NCI-H2029 (cell line): ENCODE results near the gene LITAF.
"Not testable (repeated sequence)": the region's sequence is repeated elsewhere in the genome, so short reads cannot be mapped to it uniquely, and the experiment has no call there.

Experiments
- DNase-seq: peaks from one replicate; lab custom pipeline; 2025; lab: John Stamatoyannopoulos, UW

The LITAF gene

DNA sequence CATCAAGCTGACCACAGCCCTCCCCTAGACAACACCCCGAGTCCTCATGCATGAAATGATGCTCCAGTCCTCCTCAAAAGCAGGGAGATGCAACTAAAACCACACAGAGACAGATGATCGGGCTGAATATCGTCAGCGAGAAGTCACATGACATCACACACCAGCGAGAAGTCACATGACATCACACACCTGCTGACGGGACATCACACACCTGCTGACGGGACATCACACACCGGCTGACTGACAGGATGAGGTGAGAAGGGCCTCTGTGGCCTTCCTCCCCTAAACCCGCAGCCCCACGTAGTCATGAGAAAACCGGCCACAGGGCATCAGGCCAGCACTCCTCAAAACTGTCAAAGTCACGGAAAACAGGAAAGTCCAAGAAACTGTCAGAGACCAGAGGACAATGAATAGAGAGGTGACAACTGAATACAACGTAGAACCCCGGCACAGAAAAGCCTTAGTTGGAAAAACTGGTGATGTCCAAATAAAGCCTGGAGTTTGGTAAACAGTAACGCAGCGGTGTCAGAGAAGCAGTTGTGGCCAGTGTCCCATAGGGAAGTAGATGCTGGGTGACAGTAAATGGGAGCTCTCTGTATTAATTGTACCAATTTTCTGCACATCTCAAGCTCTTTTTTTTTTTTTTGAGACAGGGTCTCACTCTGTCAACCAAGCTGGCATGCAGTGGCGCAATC is 14.3 kb downstream of the LITAF start:
- no peak for DNase-seq

DNA sequence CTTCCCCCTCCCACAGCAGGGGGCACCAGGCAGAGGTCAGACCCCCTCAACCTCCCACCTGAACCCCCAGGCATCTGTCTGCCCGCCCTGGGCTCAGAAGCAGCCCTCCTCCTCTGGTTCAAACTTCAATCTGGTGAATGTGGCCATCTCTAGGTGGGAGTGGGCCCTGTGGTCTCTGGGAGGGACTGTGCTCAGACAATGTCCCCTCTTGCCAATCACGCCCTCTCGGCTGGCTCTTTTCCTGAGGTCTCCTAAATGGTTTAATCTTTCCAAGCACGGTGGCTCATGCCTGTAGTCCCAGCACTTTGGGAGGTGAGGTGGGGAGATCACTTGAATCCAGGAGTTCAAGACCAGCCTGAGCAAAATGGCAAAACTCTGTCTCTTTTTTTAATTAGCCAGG is 15.2 kb downstream of the LITAF start:
- DNase-seq: no peak

DNA sequence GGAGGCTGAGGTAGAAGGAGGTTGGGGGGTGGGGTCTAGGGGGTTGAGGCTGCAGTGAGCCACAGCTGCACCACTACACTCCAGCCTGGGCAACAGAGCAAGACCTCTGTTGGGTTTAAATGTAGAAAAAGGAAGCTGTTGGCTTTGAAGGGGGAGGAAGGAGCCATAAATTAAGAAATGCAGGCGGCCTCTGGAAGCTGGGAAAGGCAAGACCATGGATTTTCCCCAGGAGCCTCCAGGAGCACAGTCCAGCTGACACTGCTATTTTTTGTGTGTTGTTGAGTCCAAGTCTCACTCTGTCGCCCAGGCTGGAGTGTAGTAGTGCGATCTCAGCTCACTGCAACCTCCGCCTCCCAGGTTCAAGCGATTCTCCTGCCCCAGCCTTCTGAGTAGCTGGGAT is 15.9 kb downstream of the LITAF start:
- no peak for DNase-seq

DNA sequence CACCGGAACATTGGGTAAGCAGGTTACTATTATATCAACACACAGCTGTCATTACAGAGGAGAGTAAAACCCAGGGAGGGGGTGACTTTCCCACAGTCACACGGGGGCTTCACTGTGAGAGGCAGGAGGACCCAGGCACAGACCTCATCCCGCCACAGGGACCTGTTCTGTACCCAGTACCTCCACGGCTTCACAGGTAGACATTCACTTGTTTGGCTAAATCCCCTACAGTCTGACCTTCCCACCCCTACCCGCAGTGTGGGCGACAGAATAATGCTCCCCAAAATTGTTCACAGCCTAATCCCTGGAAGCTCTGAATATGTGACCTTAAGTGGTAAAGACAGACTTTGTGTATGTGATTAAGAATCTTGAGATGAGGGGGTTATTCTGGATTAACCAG is 16.5 kb downstream of the LITAF start:
- no peak for DNase-seq

DNA sequence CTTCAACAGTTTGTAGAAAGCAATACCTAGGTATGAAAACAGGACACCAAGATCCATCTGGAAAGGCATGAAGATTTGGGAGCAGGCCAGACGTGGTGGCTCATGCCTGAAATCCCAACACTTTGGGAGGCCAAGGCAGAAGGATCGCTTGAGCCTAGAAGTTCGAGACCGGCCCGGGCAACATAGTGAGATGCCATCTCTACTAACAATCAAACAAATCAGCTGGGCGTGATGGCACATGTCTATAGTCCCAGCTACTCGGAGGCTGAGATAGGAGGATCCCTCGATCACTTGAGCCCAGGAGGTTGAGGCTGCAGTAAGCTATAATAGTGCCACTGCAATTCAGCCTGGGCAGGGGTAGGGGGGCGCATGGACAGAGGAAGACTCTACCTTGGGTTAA is 20.3 kb downstream of the LITAF start:
- DNase-seq: no peak

DNA sequence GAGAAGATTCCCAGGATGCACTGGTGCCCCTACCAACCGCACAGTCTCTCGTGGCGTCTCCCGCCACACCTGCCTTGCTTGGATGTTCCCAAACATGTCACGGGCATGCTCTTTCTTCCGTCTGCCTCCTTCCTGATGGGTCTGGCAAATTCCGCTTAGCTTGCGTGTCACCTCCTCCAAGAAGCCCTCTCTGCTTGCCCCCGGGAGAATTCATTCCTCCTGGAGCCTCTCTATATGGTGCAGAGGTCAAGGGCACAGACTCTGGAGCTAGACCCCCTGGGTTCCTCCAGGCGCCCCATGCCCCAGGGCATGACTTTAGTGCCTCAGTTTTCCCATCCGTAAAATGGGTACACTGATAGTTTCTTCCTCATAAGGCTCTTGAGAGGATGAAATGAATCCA is 21.1 kb downstream of the LITAF start:
- DNase-seq: no peak

DNA sequence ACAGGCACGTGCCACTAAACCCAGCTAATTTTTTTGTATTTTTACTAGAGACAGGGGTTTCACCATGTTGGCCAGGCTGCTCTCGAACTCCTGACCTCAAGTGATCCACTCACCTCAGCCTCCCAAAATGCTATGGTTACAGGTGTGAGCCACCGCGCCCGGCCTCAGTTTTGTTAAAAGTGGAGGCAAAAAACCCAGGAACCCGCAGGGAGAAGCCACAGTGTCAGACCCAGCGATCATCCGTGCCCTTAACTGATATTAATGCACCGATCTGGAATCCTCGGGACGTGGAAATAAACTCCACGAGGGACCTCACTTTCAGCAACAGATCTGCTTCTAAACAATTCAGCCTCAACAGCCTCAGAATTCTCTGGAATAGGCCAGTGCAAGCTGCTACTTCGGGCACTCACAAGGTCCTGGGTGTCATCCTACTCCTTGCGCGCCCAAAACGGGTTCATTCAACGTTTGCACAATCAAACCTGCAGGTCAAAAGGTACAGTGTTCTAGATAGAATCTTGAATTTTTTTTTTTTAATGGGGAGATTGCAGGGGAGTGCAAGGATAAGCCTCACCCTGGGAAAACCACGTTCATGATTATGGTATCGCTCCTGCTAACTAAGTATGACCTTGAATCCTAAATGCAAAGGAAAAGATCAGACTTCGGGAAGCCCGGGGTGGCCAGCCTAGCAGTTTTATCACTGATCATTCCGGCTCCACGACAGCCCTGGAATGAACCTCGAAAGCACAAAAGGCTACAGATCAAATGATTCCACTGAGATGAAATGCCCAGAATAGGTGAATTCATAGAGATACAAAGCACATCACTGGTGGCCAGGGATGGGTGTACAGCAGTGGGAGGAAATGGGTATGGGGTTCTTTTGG is 22.4 kb downstream of the LITAF start:
- no peak for DNase-seq

DNA sequence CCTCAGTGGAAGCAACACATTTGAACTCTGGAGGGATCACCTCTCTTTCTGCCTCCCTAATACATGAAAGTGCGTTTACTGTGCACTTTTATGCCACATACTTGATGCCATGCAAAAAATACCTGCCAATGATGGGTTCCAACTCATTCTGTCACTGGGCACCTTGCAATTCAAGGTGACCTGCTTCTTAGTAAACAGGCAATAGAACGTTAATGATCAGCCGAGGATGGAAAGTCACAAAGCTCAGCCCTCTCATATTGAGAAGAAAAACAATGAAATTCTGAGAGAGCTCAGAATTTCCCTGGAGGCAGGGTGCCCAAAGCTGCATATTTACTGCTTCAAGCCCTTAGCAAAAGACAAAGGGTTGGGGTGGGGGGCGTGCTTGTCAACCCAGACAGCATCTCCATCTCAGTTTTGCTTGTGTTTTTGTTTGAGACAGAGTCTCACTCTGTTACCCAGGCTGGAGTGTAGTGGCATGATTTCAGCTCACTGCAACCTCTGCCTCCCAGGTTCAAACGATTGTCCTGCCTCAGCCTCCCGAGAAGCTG is 23.2 kb downstream of the LITAF start:
- no peak for DNase-seq

DNA sequence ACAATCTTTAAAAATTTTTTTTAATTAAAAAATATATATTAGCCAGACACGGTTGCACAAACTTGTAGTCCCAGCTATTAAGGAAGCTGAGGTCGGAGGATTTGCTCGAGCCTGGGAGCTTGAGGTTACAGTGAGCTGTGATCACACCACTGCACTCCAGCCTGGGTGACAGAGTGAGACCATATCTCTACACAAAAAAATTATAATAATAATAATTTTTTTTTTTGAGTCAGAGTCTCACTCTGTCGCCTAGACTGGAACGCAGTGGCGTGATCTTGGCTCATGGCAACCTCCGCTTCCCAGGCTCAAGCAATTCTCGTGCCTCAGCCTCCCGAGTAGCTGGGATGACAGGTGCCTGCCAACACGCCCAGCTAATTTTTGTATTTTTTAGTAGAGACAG is 23.8 kb downstream of the LITAF start:
- no peak for DNase-seq

DNA sequence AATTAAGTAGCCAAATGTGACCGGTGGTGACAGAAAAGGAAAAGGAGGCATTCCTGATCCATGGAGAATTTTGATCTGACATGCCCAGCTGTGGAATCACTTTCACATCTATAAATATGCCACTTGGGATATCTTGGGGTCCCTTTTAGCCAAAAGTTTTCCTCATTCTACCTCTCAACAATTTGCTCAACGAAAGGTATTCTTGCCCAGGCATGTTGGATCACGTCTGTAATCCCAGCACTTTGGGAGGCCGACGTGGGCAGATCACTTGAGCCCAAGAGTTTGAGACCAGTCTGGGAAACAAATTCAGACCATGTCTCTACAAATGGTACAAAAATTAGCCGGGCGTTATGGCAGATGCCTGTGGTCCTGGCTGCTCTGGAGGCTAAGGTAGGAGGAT is 24.3 kb downstream of the LITAF start:
- no peak for DNase-seq

DNA sequence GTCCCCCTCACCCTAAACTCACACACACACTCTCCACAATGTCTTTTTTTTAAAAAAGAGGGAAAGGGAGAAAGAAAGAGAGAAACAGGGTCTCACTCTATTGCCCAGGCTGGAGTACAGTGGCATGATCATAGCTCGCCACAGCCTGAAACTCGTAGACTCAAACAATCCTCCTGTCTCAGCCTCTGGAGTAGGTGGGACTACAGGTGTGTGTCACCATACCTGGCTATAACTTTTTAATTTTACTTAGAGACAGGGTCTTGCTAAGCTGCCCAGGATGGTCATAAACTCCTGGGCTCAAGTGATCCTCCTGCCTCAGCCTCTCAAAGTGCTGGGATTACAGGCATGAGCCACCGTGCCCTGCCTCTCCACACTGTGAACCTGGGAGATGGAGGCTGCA is 24.9 kb downstream of the LITAF start:
- DNase-seq: no peak

DNA sequence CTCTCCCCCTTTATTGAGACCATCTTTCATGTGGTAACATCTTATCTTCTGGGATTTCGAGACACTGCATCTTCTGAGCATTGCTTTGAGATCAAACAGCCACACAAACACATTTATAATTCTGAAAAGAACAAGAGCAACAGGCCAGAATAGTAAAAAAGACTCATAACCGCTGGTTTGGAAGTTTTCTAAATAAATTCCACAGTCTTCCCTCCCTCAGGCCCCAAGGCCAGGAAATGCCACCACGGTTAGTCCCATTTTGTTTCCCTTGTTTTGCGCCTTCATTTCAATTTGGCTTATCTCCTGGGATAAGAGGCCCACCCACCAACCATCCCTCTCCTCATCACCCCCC is 25.3 kb downstream of the LITAF start:
- DNase-seq: no peak

DNA sequence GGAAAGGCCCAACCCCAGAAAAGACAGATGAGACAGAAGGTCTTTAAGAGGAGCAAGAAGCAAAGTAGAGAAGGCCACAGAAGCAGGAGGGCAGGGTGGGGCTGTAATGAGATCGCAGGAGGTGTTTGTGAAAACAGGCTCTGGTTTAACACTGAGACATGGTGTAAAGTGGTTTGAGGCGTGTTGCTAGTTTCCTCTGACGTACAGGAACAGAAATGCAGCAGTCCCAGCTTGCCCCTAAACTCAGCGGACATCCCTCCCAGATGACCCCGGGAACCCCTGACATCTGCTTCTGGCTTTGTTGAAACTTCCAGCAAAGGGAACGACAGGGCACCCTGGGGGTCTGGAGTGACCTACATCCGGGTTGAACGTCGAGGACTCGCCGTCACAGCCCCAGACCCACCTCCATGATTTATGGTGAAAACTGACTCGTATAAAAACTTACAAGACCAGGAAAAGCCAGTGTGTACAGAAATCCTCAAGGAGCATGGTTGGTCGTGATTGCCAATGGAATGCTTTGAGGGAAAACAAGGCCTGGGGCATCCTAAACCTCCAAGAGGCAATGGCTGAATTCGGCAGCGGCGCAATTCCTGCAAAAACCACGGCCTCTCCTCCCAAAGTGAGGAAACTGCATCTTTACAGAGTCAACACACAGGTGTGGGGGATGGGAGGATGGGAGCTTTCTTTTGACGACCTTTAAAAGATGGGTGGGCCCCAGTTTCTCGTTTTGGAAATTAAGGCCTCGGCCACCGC is 25.8 kb downstream of the LITAF start:
- no peak for DNase-seq

DNA sequence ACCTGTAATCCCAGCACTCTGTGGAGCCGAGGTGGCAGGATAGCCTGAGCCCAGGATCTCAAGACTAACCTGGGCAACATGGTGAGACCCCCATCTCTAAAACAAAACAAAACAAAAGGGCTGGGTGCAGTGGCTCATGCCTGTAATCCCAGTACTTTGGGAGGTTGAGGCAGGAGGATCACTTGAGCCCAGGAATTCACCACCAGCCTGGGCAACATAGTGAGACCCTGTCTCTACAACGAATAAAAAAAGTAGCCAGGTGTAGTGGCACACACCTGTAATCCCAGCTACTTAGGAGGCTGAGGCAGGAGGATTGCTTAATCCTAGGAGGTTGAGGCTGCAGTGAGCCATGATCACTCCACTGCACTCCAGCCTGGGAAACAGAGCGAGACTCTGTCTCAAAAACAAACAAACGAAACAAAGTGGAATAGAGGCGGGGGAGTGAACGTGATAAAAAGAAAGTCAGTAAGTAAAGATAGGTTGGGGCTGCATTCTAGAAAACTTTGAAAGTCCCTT is 28.4 kb downstream of the LITAF start:
- DNase-seq: not testable (repeated sequence)

DNA sequence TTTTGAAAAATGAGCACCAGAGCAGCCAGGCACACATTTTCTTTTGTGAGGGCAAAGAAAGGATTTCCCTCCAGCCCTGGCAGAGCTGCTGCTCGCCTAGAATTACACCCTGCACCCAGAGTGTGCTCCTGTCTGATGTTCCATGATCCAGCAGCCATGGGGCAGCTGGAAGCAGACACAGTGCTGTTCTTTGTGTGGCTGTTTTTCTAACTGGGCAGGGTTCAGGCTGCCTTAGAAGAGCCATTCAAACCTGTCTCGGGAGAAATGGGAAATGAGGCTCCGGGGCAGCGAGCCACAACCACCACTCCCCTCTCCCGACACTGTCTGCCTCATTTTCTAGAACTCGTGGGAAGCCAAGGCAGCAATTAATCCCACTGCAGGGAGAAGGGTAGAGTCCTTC is 28.9 kb downstream of the LITAF start:
- no peak for DNase-seq

DNA sequence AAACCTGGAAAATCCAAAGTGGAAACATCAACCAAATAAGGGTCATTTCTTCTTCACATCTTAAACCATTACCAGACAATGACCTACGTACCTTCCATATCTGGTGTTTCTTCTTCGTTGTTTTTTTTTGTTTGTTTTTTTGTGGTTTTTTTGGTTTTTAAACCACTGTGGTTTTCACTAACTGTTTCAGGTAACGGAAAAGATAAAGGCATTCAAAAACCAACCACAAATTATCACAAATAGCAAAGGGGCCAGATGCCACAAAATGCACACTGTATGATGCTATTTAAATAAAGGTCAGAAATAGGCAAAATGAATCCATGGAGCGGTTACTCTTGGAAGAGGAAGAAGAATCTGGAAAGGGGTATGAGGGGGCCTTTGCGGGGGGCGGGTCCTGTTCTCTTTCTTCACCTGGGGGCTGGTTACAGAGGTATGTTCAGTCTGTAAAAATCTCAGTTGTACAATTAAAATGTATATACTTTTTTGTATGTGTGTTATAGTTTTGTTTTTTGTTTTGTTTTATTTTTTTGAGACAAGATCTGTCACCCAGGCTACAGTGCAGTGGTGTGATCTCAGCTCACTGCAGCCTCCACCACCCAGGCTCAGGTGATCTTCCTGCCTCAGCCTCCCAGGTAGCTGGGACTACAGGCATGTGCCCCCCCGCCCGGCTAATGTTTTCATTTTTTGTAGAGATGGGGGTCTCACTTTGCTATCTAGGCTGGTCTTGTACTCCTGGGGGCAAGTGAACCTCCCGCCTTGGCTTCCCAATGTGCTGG is 29.6 kb downstream of the LITAF start:
- DNase-seq: no peak

DNA sequence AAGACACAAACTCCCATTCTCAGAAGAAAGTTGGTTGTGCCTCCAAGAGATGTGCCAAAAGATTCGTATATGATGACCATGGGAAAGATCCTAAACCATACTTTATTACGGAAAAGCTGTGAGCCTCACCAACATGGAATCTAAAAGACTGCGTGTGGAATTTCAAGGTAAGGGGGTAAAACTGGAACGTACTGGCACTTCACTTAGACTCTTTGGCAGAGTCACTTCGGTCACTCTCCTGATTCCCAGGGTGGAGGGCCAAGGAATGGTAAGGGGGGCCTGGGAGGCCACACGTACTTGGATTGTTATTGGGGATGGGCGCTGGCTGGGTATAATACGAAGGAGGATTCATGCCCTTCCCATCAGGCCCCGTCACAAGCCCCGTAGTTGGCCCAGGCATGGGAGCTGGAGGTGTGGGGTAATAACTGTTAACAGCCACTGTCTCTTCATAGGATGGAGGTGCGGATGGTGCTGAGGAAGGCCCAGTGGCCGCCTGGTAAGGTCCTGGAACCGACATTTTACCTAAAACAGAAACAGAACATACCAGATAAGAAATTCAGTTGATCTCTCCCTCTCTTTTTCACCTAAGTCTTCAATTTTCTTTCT is 30.4 kb downstream of the LITAF start:
- no peak for DNase-seq

DNA sequence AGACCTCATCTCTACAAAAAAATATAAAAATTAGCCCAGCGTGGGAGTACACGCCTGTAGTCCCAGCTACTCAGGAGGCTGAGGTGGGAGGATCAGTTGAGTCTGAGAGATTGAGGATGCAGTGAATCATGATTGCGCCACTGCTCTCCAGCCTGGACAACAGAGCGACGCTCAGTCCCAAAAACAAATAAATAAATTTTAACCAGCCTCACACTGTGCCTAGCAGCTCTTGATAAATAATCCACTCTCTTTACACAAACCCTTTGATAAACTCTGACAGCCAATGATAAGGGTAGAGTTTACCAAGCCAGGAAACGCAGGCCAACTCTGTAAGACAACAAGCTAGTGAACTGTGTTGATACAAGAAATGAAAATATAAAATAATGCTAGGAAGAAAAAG is 32.7 kb downstream of the LITAF start:
- no peak for DNase-seq

DNA sequence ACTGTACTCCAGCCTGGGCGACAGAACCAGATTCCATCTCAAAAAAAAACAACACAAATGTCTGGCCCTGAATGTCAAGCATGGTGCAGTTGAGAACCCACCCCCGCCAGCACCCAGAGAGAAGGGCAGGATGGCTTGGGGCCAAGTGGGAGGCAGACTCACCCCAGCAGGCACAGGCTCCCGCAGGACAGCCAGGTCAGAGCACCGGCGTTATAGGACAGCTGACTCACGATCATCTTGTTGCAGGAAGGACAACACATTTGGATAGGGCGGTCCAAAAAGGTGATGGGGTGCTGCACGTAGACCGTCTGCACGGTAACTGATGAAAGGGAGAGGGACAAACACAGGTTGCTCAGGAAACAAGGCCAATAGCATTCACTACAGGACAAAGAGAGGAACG is 33.3 kb downstream of the LITAF start:
- no peak for DNase-seq

DNA sequence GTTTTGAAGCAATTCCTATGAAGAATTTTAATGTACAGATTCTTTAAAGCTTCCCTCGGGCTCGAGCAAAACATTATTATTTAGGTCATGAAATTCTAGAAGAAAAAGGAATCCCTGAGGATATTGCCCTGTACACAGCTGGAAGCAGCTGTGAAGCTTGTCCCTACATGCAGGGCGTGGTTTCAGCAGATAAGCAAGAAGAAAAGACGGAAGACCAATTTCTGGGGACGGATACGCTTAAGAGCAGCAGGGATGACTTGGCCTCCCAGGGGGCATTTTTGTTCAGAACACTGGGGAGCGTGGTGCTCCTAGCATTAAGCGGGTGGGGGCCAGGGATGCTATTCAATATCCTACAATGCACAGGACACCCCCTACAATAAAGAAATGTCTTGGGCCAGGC is 34.3 kb downstream of the LITAF start:
- no peak for DNase-seq

DNA sequence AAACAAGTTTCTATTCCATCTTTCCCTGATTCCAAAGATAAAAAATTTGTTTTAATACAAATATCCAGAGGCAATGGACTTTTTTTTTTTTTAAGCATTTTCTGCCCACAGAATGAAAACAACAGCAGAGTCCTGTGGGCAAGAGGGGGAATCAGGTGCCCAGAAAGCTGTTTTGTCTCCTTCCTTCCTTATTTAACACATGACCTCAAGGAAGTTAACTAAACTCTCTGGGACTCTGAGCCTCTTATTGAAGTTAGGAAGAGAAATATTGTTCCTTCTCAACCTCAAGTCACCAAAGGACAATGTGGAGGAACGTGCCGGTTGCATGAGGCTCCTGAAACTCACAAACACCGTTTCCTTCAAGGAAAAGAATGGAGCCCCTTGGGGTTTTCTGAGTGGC is 34.9 kb downstream of the LITAF start:
- no peak for DNase-seq
